Adrenal gland (tissue), 12 donors: ENCODE results near the gene SCRN1. TPM values are rescaled to one million over a fixed set of nuclear protein-coding genes. Genes with fewer than 3 reads are reported as not detected.

Experiments
- DNase-seq, 7 donors: peaks; one replicate each; pipeline ENCODE4 v3.0.0-alpha.2; 2019 to 2020
- H3K27ac ChIP-seq, 5 donors: fragments of 200-600 bp; sonication (generic) in 4 of 5; 1 replicate in 3 of 5; 2 replicates in 2 of 5; pipeline versions ENCODE4 v1.5.1 to v1.8.0; 2016 to 2020; ENCODE audit warnings: mild to moderate bottlenecking in 1 of 5
- H3K27me3 ChIP-seq: fragments of 200-600 bp; 2 replicates; pipeline ENCODE4 v1.8.0; 2021
- H3K36me3 ChIP-seq, 2 donors: fragments of 200-600 bp; replicated peaks in 1 of 2; 1 replicate in 1 of 2; 2 replicates in 1 of 2; pipeline versions ENCODE4 v1.5.1 to v1.8.0; 2018 to 2022
- H3K4me1 ChIP-seq, 2 donors: fragments of 200-600 bp; replicated peaks in 1 of 2; 1 replicate in 1 of 2; 2 replicates in 1 of 2; pipeline versions ENCODE4 v1.5.1 to v1.8.0; 2018 to 2021
- H3K4me3 ChIP-seq, 4 donors: fragments of 200-600 bp; sonication (generic) in 3 of 4; one replicate each; pipeline ENCODE4 v1.5.1; 2016 to 2018
- H3K9me3 ChIP-seq, 3 donors: fragments of 200-600 bp; sonication (generic) in 1 of 3; replicated peaks in 1 of 3; 1 replicate in 2 of 3; 2 replicates in 1 of 3; pipeline versions ENCODE4 v1.5.1 to v1.8.0; 2016 to 2021
- CTCF ChIP-seq, 6 experiments: fragments of 450-650 bp in 4 of 6; fragments of 200-600 bp in 2 of 6; sonication (generic) in 1 of 6; IDR thresholded peaks; 1 replicate in 5 of 6; 2 replicates in 1 of 6; pipeline versions ENCODE4 v1.5.1 to v1.8.0; 2016 to 2021; ENCODE audit warnings: antibody characterized with exemption in 6 of 6, mild to moderate bottlenecking in 2 of 6, moderate library complexity in 1 of 6
- POLR2A ChIP-seq, 2 donors: fragments of 450-650 bp; IDR thresholded peaks; one replicate each; pipeline ENCODE4 v1.6.1; 2017; ENCODE audit warnings: antibody characterized with exemption in 2 of 2, mild to moderate bottlenecking in 2 of 2, moderate library complexity in 1 of 2
- WGBS, 4 donors: extraction: QIAGEN DNeasy Blood & Tissue Kit in 2 of 4; methylation state at CpG; one replicate each; pipeline versions ENCODE4 v1.1.5 to v1.1.7; 2013 to 2017; 5-methylcytosine and 5-hydroxymethylcytosine counted together
- intact Hi-C, 2 donors: fragments of 100-400 bp; cut with DNase I; formaldehyde crosslinking; loops; one replicate each; pipeline versions ENCODE4 v1.14.1 to v1.15.0; 2022 to 2023
- polyA plus RNA-seq, 3 donors: library from polyadenylated mRNA; stranded (reverse); fragments of 200-250 nt in 2 of 3; fragments of 350-450 nt in 1 of 3; fragmentation: Illumina TruSeq in 1 of 3; extraction: RNeasy Lipid Tissue Mini Kit (QIAGEN cat#74804) in 1 of 3; gene quantifications; one replicate each; pipeline ENCODE4 v1.2.3, GENCODE V29; 2013 to 2014
- total RNA-seq, 9 donors: library from RNA; depleted of rRNA in 4 of 9; stranded (reverse); fragments of >200 nt in 4 of 9; fragments of 120-200 nt in 1 of 9; fragmentation: NEBNext Ultra II Directional in 1 of 9; extraction: Animal tissue kit (Norgen Biotek cat#: 25700) in 1 of 9; gene quantifications; one replicate each; pipeline versions ENCODE4 v1.1.0 to v1.2.4, GENCODE V29; 2013 to 2023
- donor health status: healthy with polysubstance abuse.
- donor health status: Bipolar disorder and iron deficiency.
- donor health status: DM: yes; HTN: yes; CAD: no.
- donor health status: DM: no; HTN: no; CAD: no.
- donor health status: DM: no; HTN: no; CAD: no.
- donor health status: DM: yes; HTN: yes; CAD: no.

SCRN1 gene
- total and polyA plus RNA-seq, 12 donors, result 8.2 to 75.9 (median 50.2) TPM

- H3K4me3 ChIP-seq, result no peak overlapping the region
- peaks cover 0 to 22% (median 0%) of the 10 kb centered on the region in 3 donors for H3K9me3 ChIP-seq
- intact Hi-C loops, result no loop called here
- no peaks in the 10 kb centered on the region for H3K36me3 ChIP-seq
- H3K27me3 ChIP-seq, result no peaks in the 10 kb centered on the region
- H3K4me1 ChIP-seq, result no peaks in the 10 kb centered on the region
- no peak for DNase-seq
- no peak overlapping the region for H3K27ac ChIP-seq
- TF ChIP-seq CTCF (IDR thresholded peaks at IDR 0.05) (no peak), POLR2A (IDR thresholded peaks at IDR 0.05) (no peak)
These were observed 6.7 kb upstream of the SCRN1 start for GRCh38 chr7:29996321-29996720.

- Histone ChIP-seq H3K27me3 (no peaks in the 10 kb centered on the region), H3K4me3 (no peak overlapping the region), H3K36me3 (no peaks in the 10 kb centered on the region), H3K4me1 (no peaks in the 10 kb centered on the region), H3K27ac (no peak overlapping the region), H3K9me3 (peaks cover 0 to 22% (median 0%) of the 10 kb centered on the region in 3 donors)
- no peak for DNase-seq
- intact Hi-C loops, result no loop called here
- TF ChIP-seq POLR2A (IDR thresholded peaks at IDR 0.05), result no peak
- TF ChIP-seq CTCF (IDR thresholded peaks at IDR 0.05), result no peak
These were observed 6.1 kb upstream of the SCRN1 start for GRCh38 chr7:29995652-29996051.

GRCh38 chr7:29993140-29993539, 3.5 kb upstream of the SCRN1 start:
- 82 to 87% (median 86%) methylated on average over 4 of the region's 4 CpGs for WGBS, 4 donors
- Histone ChIP-seq H3K27me3 (no peaks in the 10 kb centered on the region), H3K4me3 (no peak overlapping the region), H3K9me3 (peaks cover 0 to 22% (median 0%) of the 10 kb centered on the region in 3 donors), H3K36me3 (no peaks in the 10 kb centered on the region), H3K4me1 (peaks cover 0 to 4% of the 10 kb centered on the region in 2 donors), H3K27ac (no peak overlapping the region)
- TF ChIP-seq POLR2A (IDR thresholded peaks at IDR 0.05) (no peak), CTCF (IDR thresholded peaks at IDR 0.05) (no peak)
- intact Hi-C loops, result no loop called here
- DNase-seq, result no peak

- DNase-seq, result no peak
- Histone ChIP-seq H3K9me3 (peaks cover 0 to 22% (median 0%) of the 10 kb centered on the region in 3 donors), H3K4me1 (peaks cover 0 to 16% of the 10 kb centered on the region in 2 donors), H3K4me3 (no peak overlapping the region), H3K27ac (no peak overlapping the region), H3K36me3 (no peaks in the 10 kb centered on the region), H3K27me3 (no peaks in the 10 kb centered on the region)
- intact Hi-C loops, result no loop called here
- no peak for TF ChIP-seq CTCF (IDR thresholded peaks at IDR 0.05)
- no peak for TF ChIP-seq POLR2A (IDR thresholded peaks at IDR 0.05)
- WGBS, 4 donors, result 93 to 99% (median 96%) methylated on average over 4 to 5 of the region's 5 CpGs
These were observed 2.3 kb upstream of the SCRN1 start for GRCh38 chr7:29991937-29992336.
